IMR-90 (cell line): ENCODE measurements around the gene ATP2B2. TPM values are rescaled to one million over a fixed set of nuclear protein-coding genes. Genes with fewer than 3 reads are reported as not detected.

Experiments used
- ATAC-seq: fragments of 200-7000 bp; cut with Tn5 transposase; 2 replicates; pipeline ENCODE4 v1.9.1; 2020; ENCODE audit warnings: low read depth, mild to moderate bottlenecking, moderate library complexity
- BruUV-seq: library from RNA; stranded (reverse); fragments of 400-500 nt; replicated peaks from 2 replicates; lab custom pipeline; 2021; lab: Mats Ljungman, UMichigan
- CTCF ChIA-PET: fragments of 300-600 bp; formaldehyde crosslinking; extraction: SDS; loops from one replicate; lab custom pipeline; 2021; ENCODE audit warnings: antibody characterized with exemption; lab: Yijun Ruan, JAX
- POLR2A ChIA-PET: fragments of 300-600 bp; sonication (Branson Sonifier 250); formaldehyde crosslinking; loops from one replicate; lab custom pipeline; 2022; ENCODE audit warnings: antibody characterized with exemption; ENCODE audit not compliant: unreplicated experiment; lab: Charles Lee
- DNase-seq: peaks from one replicate; pipeline ENCODE4 v3.0.0; 2013
- H2AFZ ChIP-seq: replicated peaks from 2 replicates; pipeline ENCODE3; 2013; ENCODE audit warnings: low read length, mild to moderate bottlenecking; ENCODE audit not compliant: poor library complexity
- H2AK5ac ChIP-seq: 2 replicates; pipeline ENCODE4 v1.6.1; 2013; ENCODE audit warnings: low read depth, low read length, inconsistent platforms
- H2AK9ac ChIP-seq: replicated peaks from 2 replicates; pipeline ENCODE3; 2013; ENCODE audit warnings: mild to moderate bottlenecking, low read depth, low read length, moderate library complexity; ENCODE audit not compliant: poor library complexity
- H2BK120ac ChIP-seq: 2 replicates; pipeline ENCODE4 v1.6.1; 2013; ENCODE audit warnings: low read depth, low read length, inconsistent platforms
- H2BK15ac ChIP-seq: 3 replicates; pipeline ENCODE4 v1.6.1; 2013; ENCODE audit warnings: low read depth, low read length, inconsistent platforms
- H2BK20ac ChIP-seq: 2 replicates; pipeline ENCODE4 v1.6.1; 2013; ENCODE audit warnings: low read depth, mild to moderate bottlenecking, inconsistent platforms, low read length, moderate library complexity
- H2BK5ac ChIP-seq: 2 replicates; pipeline ENCODE4 v1.6.1; 2013; ENCODE audit warnings: mild to moderate bottlenecking, low read depth, low read length, inconsistent platforms; ENCODE audit not compliant: poor library complexity, severe bottlenecking
- H3K14ac ChIP-seq: replicated peaks from 2 replicates; pipeline ENCODE4 v1.6.1; 2013; ENCODE audit warnings: low read depth, low read length, inconsistent platforms
- H3K18ac ChIP-seq: 2 replicates; pipeline ENCODE4 v1.6.1; 2013; ENCODE audit warnings: low read depth, low read length, control low read depth
- H3K23ac ChIP-seq: 2 replicates; pipeline ENCODE4 v1.6.1; 2013; ENCODE audit warnings: low read depth, low read length, inconsistent platforms
- H3K27ac ChIP-seq: 2 replicates; pipeline ENCODE4 v1.5.1; 2013; ENCODE audit warnings: mild to moderate bottlenecking, control low read depth, low read length; ENCODE audit not compliant: insufficient read depth
- H3K27me3 ChIP-seq: 2 replicates; pipeline ENCODE4 v1.6.1; 2013; ENCODE audit warnings: low read length; ENCODE audit not compliant: control insufficient read depth, insufficient read depth
- H3K36me3 ChIP-seq: 2 replicates; pipeline ENCODE4 v1.6.1; 2013; ENCODE audit warnings: low read length, mixed read lengths; ENCODE audit not compliant: control insufficient read depth, insufficient read depth
- H3K4ac ChIP-seq: 2 replicates; pipeline ENCODE4 v1.6.1; 2013; ENCODE audit warnings: low read depth, low read length, inconsistent platforms
- H3K4me1 ChIP-seq: 2 replicates; pipeline ENCODE4 v1.6.1; 2013; ENCODE audit warnings: low read length, mixed read lengths; ENCODE audit not compliant: control insufficient read depth, insufficient read depth
- H3K4me2 ChIP-seq: 2 replicates; pipeline ENCODE4 v1.6.1; 2013; ENCODE audit warnings: low read depth, mild to moderate bottlenecking, control low read depth, low read length, moderate library complexity
- H3K4me3 ChIP-seq: 2 replicates; pipeline ENCODE4 v1.5.1; 2013; ENCODE audit warnings: low read depth, mild to moderate bottlenecking, control low read depth, low read length, moderate library complexity; ENCODE audit not compliant: insufficient read depth
- H3K56ac ChIP-seq: 2 replicates; pipeline ENCODE4 v1.6.1; 2013; ENCODE audit warnings: low read length, inconsistent platforms; ENCODE audit not compliant: insufficient read depth; ENCODE audit errors: extremely low read depth
- H3K79me1 ChIP-seq, 2 experiments: 2 replicates each; pipeline ENCODE4 v1.6.1; 2013; ENCODE audit warnings: low read length in 2 of 2, inconsistent platforms in 1 of 2, low read depth in 1 of 2
- H3K9ac ChIP-seq: 2 replicates; pipeline ENCODE4 v1.6.1; 2013; ENCODE audit warnings: low read depth, low read length, control low read depth
- H3K9me1 ChIP-seq: 2 replicates; pipeline ENCODE4 v1.6.1; 2013; ENCODE audit warnings: low read length, inconsistent platforms; ENCODE audit not compliant: insufficient read depth
- H3K9me3 ChIP-seq: 2 replicates; pipeline ENCODE4 v1.6.1; 2013; ENCODE audit warnings: low read length; ENCODE audit not compliant: control insufficient read depth, insufficient read depth
- H4K20me1 ChIP-seq: 2 replicates; pipeline ENCODE4 v1.6.1; 2013; ENCODE audit warnings: low read length, inconsistent platforms; ENCODE audit not compliant: insufficient read depth
- H4K5ac ChIP-seq: 2 replicates; pipeline ENCODE4 v1.6.1; 2013; ENCODE audit warnings: mild to moderate bottlenecking, low read depth, low read length, control low read depth
- H4K8ac ChIP-seq, 2 experiments: 2 replicates each; pipeline ENCODE4 v1.6.1; 2013; ENCODE audit warnings: low read depth in 2 of 2, low read length in 2 of 2, control low read depth in 1 of 2, inconsistent platforms in 1 of 2
- H4K91ac ChIP-seq: 2 replicates; pipeline ENCODE4 v1.6.1; 2013; ENCODE audit warnings: low read depth, low read length, inconsistent platforms; ENCODE audit not compliant: insufficient read depth
- CEBPB ChIP-seq: IDR thresholded peaks from 2 replicates; pipeline ENCODE4 v1.6.1; 2012; ENCODE audit warnings: low read depth, low read length, improper control_type of control experiment
- CHD1 ChIP-seq: IDR thresholded peaks from 2 replicates; pipeline ENCODE4 v1.6.1; 2012; ENCODE audit warnings: low read depth, low read length, improper control_type of control experiment
- ELK1 ChIP-seq: fragments of 150-350 bp; IDR thresholded peaks from 2 replicates; pipeline ENCODE4 v1.6.1; 2016; ENCODE audit warnings: low read depth, mild to moderate bottlenecking, low read length, moderate library complexity, borderline replicate concordance
- FOS ChIP-seq: fragments of 150-350 bp; IDR thresholded peaks from 2 replicates; pipeline ENCODE4 v1.6.1; 2016; ENCODE audit warnings: low read depth, low read length
- MAFK ChIP-seq: IDR thresholded peaks from 2 replicates; pipeline ENCODE4 v1.6.1; 2012; ENCODE audit warnings: low read depth, low read length, improper control_type of control experiment
- MAZ ChIP-seq: IDR thresholded peaks from 2 replicates; pipeline ENCODE4 v1.6.1; 2012; ENCODE audit warnings: low read depth, mild to moderate bottlenecking, low read length, improper control_type of control experiment, moderate library complexity, borderline replicate concordance
- NFE2L2 ChIP-seq: fragments of 150-350 bp; IDR thresholded peaks from 2 replicates; pipeline ENCODE4 v1.6.1; 2016; ENCODE audit warnings: low read depth, mild to moderate bottlenecking, low read length
- RAD21 ChIP-seq: IDR thresholded peaks from 2 replicates; pipeline ENCODE4 v1.6.1; 2012; ENCODE audit warnings: low read length, improper control_type of control experiment
- RCOR1 ChIP-seq: IDR thresholded peaks from 2 replicates; pipeline ENCODE4 v1.6.1; 2012; ENCODE audit warnings: mild to moderate bottlenecking, low read length, improper control_type of control experiment; ENCODE audit not compliant: insufficient replicate concordance
- RFX5 ChIP-seq: IDR thresholded peaks from 2 replicates; pipeline ENCODE4 v1.8.0; 2012; ENCODE audit warnings: low read depth, mild to moderate bottlenecking, low read length, moderate library complexity
- SMC3 ChIP-seq: fragments of 150-350 bp; IDR thresholded peaks from 2 replicates; pipeline ENCODE4 v1.6.1; 2016; ENCODE audit warnings: low read depth, mild to moderate bottlenecking, antibody characterized with exemption, low read length, moderate library complexity
- USF2 ChIP-seq: fragments of 150-350 bp; IDR thresholded peaks from 2 replicates; pipeline ENCODE4 v1.6.1; 2017; ENCODE audit warnings: mild to moderate bottlenecking, antibody characterized with exemption, low read length, low read depth
- WGBS, 2 experiments: methylation state at CpG; one replicate each; pipeline versions ENCODE4 v1.1.5 to v1.1.7; 2013; ENCODE audit warnings: missing lambda C conversion rate in 2 of 2; ENCODE audit not compliant: insufficient read length in 1 of 2; ENCODE audit errors: extremely low coverage in 2 of 2; 5-methylcytosine and 5-hydroxymethylcytosine counted together
- dilution Hi-C: fragments of 300-500 bp; cut with HindIII; formaldehyde crosslinking; loops from one replicate; pipeline ENCODE4 v1.14.3; 2018; ENCODE audit warnings: low sequenced_read_pairs; ENCODE audit not compliant: unreplicated experiment
- in situ Hi-C: fragments of 300-500 bp; cut with MboI; formaldehyde crosslinking; loops from 3 replicates; pipeline ENCODE4 v1.14.3; 2019; ENCODE audit warnings: low sequenced_read_pairs, inconsistent platforms, mixed read lengths
- intact Hi-C: fragments of 100-400 bp; cut with micrococcal nuclease; formaldehyde crosslinking; loops from 2 replicates; pipeline ENCODE4 v1.10.0; 2022
- polyA plus RNA-seq, 3 experiments: library from polyadenylated mRNA; depleted of rRNA; stranded (reverse); fragments of >200 nt; gene quantifications; 2 replicates each; pipeline ENCODE4 v1.2.3, GENCODE V29; 2012; ENCODE audit warnings: low replicate concordance in 1 of 3
- total RNA-seq: library from RNA; depleted of rRNA; stranded (reverse); fragments of >200 nt; gene quantifications from 2 replicates; pipeline ENCODE4 v1.2.3, GENCODE V29; 2012

Gene ATP2B2
- total and polyA plus RNA-seq, 2 of the 4 experiments (the other 2 are of a cell fraction): under 0.01 to 0.02 TPM

- in situ Hi-C loops (no loop called here), intact Hi-C loops (no loop called here), dilution Hi-C loops (no loop called here)
- Histone ChIP-seq H2AK9ac (peak overlapping the region; percentile 44), H2BK5ac (no peak overlapping the region), H4K5ac (no peak overlapping the region), H3K79me1 (no peaks in the 10 kb centered on the region), H3K23ac (no peak overlapping the region), H4K8ac (no peak overlapping the region), H3K27me3 (peaks cover 37% of the 10 kb centered on the region), H3K4me2 (no peak overlapping the region), H3K56ac (no peak overlapping the region), H3K9ac (no peak overlapping the region), H3K27ac (no peak overlapping the region), H3K14ac (no peak overlapping the region), H4K91ac (no peak overlapping the region), H3K36me3 (no peaks in the 10 kb centered on the region), H3K9me3 (peaks cover 8% of the 10 kb centered on the region), H3K4ac (no peak overlapping the region), H4K20me1 (no peaks in the 10 kb centered on the region), H3K9me1 (no peaks in the 10 kb centered on the region), H3K18ac (no peak overlapping the region), H3K4me1 (no peaks in the 10 kb centered on the region), H2AK5ac (no peak overlapping the region), H3K4me3 (no peak overlapping the region), H2BK20ac (no peak overlapping the region), H2BK15ac (no peak overlapping the region), H2BK120ac (no peak overlapping the region), H2AFZ (no peak overlapping the region)
- DNase-seq (no peak), ATAC-seq (no peak)
- TF ChIP-seq NFE2L2 (no peak), MAZ (no peak), ELK1 (no peak), CEBPB (no peak), CHD1 (no peak), USF2 (no peak), RAD21 (no peak), RCOR1 (no peak), RFX5 (no peak), FOS (no peak), SMC3 (no peak), MAFK (no peak)
- CTCF ChIA-PET: interaction anchor here (0.6 kb wide), 1 partner anchor 15 kb away, joined by 3 read pairs; no protein-coding TSS in a partner anchor
- POLR2A ChIA-PET: no interaction called here
- WGBS, 2 experiments: 73% methylated on average over 3 of the region's 15 CpGs; no CpG with 5 or more reads in 1 of the 2 experiments
- BruUV-seq: no TSS peak
Measured at GRCh38 chr3:10392906-10393461, 112.4 kb downstream of the ATP2B2 start.
